SH-SY5Y (cell line): ENCODE measurements around the gene VIPR2.

ENCODE experiments used
- GATA2 ChIP-seq: IDR thresholded peaks from 2 replicates; pipeline ENCODE4 v1.6.1; 2011; ENCODE audit warnings: mild to moderate bottlenecking, low read depth, low read length
- GATA3 ChIP-seq: IDR thresholded peaks from 2 replicates; pipeline ENCODE4 v1.6.1; 2011; ENCODE audit warnings: low read depth, mild to moderate bottlenecking, low read length, moderate library complexity

DNA sequence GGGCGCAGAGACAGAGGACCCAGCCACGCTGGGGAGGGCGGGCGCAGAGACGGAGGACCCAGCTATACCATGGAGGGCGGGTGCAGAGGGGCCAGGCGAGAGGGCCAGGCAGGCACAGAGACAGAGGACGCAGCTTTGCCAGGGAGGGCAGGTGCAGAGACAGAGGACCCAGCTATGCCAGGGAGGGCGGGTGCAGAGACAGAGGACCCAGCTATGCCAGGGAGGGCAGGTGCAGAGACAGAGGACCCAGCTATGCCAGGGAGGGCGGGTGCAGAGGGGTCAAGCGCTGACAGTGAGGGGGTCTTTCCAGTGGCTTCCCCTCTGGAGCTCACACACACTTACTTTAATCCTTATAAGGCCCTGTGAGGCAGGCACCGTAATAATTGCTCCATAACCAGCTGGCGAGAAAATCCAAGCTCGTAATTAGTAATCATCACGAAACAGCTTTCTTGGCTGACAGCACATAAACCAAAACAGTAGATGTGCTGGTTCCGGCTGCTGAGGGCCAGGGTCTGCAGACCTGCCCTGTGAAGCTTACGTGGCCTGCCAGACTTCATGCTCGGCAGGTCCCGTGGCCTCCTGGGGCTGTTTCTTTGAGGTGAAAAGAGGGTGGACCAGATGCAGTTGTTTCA, 137.2 kb downstream of the VIPR2 start:
- no peak for TF ChIP-seq GATA3
- TF ChIP-seq GATA2, result no peak
